Kidney tubule cell (primary cell): ENCODE measurements around the gene NRCAM.

Experiments
- DNase-seq: peaks from one replicate; pipeline ENCODE4 v3.0.0-alpha.2; 2018; ENCODE audit warnings: low spot score

Gene NRCAM

DNA sequence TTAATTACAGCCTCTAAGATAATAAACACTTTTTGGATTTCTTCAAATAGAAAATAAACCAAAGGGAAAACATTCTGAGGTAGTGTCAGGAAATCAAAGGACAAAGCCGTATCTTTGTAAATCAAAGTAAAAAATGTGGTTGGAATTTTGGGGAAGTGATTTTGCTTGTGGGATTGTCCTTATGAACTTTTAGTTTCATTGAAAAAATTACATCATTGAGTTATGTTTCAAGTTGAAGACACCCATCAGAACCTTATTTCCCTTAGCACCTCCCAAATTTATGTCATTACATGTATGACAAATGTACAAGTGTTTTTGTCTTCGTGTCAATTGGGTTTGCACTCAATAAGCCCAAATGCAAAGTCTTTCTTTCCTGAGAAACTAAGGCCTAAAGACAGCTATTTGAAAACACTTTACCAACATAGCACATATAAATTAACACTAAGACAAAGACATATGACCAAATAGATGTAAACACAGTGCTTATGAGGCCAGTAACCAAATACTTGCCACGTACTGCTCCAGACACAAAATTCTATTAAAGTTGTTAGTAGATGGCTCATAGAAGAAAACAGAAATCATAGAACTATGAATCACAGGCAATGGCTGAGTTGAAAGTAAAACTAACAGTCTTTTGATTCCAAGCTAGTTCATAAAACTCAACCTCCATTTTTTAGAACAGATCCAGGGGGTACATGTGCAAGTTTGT is 299.2 kb downstream of the NRCAM start:
- no peak for DNase-seq

- no peak for DNase-seq
Measured at GRCh38 chr7:108152198-108152597, 304.0 kb downstream of the NRCAM start.

- DNase-seq = no peak
Measured at GRCh38 chr7:108149908-108150307, 306.3 kb downstream of the NRCAM start.

DNA sequence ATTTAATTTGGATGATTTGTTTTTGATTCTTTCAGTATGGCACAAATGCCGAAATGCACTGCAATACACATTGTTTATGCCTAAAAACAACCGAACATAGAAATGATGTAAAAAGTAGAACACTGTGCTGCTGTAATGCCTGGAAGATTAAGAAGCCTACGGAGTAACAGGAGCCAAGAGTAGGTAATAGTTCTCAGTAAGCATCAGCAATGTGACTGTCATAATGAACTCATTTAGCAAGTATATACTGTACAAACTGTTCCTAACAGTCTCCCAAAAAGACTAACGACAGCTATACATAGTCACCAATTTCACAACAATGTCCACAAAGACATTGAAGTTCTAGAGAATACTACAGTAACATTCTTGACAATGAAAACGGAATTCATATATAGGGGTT is 307.1 kb downstream of the NRCAM start:
- no peak for DNase-seq

DNA sequence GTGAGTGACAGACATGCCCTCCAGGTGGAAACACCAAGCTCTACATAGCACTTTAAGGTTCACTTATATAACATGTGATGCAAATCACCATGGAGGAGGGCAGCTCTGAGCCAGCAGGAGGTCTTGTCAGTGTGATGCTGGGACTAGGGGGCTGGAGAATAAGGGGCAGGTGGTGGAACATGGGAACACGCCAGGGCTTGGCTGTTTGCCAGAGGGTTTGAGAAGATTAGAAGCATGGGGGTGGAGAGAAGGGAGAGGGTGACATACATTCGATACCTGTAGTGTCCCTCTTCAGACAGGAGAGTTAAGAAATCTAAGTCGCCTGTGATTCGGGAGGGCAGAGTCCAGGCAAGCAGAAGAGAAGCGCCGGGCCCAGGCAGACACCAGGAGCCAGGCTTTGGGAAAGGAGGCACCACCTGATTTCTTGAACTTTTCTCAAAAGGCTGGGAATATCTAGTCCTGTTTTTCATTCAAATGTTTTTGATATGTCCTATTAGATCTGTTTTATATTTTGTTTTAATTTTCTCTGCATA is 309.1 kb downstream of the NRCAM start:
- DNase-seq = no peak

DNA sequence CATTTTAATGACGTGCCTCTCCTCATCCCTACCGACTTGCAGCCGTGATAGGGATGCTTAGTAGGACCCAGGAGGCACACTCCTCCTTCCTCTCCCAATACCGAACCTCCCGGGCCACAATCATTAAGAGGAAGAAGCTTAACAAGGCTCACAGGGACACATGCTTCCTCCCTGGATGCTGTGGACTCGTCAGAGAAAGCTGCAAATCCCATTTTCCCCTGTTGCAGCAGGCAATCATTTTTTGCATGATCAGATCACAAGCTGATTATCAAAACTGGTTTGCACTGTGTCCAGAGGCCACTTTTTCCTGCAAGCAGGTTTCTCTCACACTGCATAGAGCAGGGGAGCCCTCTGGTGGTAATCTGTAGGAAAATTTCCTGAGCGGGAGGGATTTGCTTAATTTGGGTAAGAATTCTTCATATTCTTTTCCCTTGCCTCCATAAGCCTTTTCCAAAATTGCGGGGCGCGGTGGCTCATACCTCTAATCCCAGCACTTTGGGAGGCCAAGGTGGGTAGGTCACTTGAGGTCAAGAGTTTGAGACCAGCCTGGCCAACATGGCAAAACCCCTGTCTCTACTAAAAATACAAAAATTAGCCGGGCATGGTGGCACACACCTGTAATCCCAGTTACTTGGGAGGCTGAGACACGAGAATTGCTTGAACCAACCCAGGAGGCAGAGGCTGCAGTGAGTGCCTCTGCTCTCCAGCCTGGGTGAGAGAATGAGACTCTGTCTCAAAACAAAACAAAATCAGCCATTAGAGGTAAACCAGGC is 310.0 kb downstream of the NRCAM start:
- peak; percentile 75 for DNase-seq

DNA sequence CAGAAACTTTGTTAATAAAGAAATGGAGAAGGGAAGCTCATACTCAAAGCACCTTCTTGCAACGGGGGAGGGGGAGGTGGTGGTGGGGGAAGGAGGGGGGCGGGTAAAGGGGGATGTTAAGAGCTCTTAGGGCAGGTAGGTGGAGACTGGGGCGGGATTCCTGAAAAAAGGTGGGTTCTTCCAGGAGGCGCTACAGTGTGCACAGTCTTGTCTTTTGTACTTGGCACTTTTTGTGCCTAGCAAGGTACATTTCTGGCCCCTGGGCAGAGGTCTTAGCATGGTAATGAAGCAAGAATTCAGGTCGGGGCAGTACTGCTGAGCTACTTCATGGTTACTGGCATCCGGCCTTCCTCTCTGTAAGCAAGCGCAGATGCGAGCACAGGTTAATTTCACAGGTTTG is 310.8 kb downstream of the NRCAM start:
- no peak for DNase-seq

DNA sequence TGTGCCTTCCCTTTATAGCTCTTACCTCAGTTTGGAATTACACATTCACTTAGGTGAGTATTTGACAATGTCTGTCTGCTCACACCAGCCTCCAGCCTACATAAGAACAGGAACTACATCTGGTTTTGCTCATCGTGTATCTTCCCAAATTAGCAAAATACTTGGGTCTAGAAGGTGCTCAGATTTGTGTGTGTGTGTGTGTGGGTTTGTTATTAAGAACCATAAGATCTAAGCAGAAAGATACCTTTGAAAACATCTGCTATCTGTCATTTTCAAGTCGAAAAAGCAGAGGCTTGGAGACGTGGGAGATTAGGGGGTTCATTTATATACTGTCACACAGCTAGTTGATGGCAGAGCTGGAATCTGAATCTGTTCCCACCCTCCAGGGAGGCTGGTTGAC is 311.3 kb downstream of the NRCAM start:
- DNase-seq = no peak

GRCh38 chr7:108143658-108144420 is 312.4 kb downstream of the NRCAM start:
- DNase-seq = no peak

- DNase-seq = no peak
Measured at GRCh38 chr7:108142675-108143259, 313.5 kb downstream of the NRCAM start.

DNA sequence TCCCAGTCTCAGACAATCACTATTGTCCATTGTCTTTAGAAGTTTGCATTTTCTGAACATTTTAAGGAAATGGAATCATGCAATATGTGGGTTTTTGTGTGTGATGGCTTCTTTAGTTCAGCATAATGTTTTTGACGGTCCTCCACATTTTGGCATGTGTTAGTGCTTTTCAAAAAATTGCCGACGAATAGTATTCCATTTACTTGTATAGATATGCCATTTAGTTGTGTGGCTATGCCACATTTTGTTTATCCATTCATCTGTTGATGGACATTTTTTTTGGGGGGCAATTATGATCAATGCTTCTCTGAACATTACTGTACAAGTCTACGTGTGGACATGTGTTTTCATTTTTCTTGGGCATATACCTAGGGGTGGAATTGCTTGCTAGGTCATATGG is 314.1 kb downstream of the NRCAM start:
- no peak for DNase-seq

DNA sequence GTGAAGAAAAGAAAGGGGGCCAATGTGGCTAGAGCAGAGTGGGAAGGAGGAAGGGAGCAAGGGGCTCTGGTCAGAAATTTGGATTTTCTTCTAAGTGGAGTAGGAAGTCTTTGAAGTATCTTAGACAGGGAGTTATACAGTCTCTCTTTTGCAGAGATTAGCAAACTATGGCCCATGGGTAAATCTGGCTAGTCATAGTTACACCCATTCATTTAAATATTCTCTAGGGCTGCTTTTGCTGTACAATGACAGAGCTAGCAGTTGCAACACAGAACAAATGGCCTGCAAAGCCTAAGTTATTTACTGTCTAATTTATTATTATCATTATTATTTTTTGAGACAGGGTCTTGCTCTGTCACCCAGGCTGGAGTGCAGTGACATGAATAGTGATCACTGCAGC is 315.6 kb downstream of the NRCAM start:
- DNase-seq = no peak

- no peak for DNase-seq
Measured at GRCh38 chr7:108138911-108139310, 317.3 kb downstream of the NRCAM start.

- no peak for DNase-seq
Measured at GRCh38 chr7:108137993-108138392, 318.2 kb downstream of the NRCAM start.

DNA sequence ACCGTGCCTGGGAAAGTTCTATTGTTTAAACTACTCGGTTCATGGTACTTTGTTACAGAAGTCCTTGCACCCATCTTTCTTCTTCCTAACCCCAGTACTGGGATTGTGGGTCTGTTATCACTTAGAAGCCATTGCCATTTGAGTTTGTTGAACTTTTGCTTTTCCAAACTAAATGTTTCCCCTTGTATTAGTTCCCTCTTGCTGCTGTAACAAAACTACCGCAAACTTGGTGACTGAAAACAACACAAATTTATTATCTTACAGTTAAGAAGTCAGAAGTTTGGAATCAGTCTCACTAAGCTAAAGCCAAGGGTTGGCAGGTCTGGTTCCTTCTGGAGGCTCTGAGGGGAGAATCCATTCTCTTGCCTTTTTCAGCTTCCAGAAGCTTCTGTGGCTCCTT is 319.2 kb downstream of the NRCAM start:
- DNase-seq = no peak

- DNase-seq = no peak
Measured at GRCh38 chr7:108136191-108136688, 320.0 kb downstream of the NRCAM start.

DNA sequence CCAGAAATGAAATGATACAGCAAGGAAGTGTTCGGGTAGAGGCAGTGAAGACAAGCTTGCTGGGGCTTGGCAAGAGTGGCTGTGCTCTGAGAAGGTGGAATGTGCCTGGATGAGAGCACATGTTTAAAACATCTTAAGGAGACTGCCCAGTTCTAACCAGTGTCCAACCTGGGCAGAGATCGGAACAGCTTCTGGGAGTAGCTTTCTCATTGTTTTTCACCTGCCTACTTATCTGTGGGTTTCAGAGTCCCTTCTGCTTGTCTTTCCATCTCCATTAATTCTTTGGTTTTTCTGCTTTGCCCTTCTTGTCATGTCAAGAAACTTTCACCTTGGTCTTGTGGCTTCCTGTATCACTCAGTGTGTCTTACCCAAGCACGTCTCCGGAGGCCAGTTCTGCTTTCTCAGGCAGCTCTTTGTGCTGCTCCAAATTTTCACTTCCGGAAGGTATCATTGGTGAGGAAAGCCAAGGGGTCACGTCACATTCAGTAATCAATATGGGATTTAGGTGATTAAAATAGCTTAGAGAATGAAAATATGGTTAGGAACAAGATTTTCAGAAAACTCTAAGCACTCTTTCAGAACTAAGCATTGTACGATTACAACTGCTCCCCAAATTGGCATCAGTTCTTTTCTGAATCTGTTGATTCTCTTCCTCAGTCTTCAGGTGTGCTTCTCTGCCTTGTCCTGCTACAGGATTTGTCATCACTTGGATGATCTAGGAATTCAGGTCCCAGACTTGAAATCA is 320.6 kb downstream of the NRCAM start:
- DNase-seq = no peak

- DNase-seq = no peak
Measured at GRCh38 chr7:108134486-108134885, 321.8 kb downstream of the NRCAM start.

DNA sequence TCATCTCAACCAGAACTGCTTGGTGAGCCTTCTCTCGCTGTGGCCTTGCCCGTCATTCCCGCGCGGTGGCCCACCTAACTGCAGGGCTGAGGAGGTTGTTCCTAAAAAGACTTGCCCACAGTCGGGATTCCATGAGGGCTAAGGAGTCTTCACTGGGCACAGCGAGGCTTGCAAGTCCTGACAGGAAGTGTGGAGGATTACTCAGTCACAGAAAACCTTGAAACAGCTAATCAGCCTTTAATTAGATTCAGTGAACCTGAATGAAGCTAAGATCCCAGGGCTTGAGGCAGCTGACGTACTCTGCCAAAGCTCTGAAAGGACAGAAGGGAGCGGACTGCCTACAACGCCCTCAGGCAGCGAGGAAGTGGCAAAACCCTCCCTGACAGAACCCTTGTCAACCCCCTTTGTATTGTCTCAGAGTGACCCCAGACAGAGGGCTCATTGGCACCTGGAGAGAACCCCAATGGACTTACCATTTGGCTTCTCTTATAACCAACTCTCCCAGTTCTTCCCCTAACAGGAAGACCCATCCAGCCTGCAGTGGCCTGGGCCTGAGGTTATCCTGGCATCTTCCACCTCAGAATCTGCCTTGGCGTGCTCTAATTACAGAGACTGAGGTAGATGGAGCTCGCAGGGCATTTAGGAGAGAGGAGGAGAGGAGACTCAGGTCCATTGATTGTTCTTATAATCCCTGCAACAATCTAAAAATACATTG is 323.5 kb downstream of the NRCAM start:
- peak; percentile 66 for DNase-seq

- no peak for DNase-seq
Measured at GRCh38 chr7:108130261-108130660, 326.0 kb downstream of the NRCAM start, which contains the start of gene LAMB4. TSS of gene LAMB4 (minus strand) at chr7:108130361. CDS start at chr7:108123164, 7,197 bp downstream.
